Measurements from ENCODE around the gene QRFP. TPM values are rescaled to one million over a fixed set of nuclear protein-coding genes. Genes with fewer than 3 reads are reported as not detected.

Gene QRFP
- total RNA-seq, 1 donor from 2014 or later, result not detected

- no peak for DNase-seq (ENCODE audit: extremely low read depth, low read depth, low spot score)
Observed at GRCh38 chr9:130905902-130906734, 9.5 kb upstream of the QRFP start.

DNA sequence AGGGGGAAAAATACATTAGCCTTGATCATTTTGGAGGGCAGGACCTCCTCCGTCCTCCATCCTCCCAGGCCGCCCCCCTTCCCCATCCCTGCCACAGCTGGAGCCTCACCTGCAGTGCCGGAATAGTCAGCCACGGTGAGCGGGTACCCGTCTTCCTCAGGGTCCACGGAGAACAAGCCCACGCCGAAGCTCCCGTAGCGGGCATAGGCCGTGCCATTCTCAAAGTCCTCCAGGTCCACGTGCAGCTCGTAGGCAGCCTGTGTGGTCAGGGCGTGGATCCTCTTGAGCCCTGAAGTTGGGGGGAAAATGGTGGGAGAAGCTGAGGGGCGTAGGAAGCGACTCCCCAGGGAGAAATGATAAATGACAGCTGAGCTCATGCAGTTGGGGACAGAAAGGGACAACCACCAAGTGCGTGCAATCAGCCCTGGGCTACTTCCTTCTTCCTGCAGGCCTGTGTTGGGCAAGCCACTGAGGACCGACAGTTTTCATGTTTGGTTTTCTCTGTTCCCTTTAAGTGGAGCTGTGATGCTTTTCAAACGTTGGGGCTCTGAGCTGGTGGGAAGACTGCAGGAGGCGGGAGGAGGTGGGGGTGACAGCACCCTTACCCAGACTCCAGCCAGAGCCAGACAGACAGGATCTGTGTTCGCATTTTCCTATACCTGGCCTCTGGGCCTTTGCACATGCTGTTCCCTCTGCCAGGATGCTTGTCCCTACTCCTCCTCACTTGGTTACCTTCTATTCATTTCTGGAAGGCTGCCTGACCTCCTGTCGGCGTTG, 8.7 kb upstream of the QRFP start:
- no peak for DNase-seq (ENCODE audit: extremely low read depth, low read depth, low spot score)

GRCh38 chr9:130904070-130905044, 7.7 kb upstream of the QRFP start:
- no peak for DNase-seq (ENCODE audit: extremely low read depth, low read depth, low spot score)

DNA sequence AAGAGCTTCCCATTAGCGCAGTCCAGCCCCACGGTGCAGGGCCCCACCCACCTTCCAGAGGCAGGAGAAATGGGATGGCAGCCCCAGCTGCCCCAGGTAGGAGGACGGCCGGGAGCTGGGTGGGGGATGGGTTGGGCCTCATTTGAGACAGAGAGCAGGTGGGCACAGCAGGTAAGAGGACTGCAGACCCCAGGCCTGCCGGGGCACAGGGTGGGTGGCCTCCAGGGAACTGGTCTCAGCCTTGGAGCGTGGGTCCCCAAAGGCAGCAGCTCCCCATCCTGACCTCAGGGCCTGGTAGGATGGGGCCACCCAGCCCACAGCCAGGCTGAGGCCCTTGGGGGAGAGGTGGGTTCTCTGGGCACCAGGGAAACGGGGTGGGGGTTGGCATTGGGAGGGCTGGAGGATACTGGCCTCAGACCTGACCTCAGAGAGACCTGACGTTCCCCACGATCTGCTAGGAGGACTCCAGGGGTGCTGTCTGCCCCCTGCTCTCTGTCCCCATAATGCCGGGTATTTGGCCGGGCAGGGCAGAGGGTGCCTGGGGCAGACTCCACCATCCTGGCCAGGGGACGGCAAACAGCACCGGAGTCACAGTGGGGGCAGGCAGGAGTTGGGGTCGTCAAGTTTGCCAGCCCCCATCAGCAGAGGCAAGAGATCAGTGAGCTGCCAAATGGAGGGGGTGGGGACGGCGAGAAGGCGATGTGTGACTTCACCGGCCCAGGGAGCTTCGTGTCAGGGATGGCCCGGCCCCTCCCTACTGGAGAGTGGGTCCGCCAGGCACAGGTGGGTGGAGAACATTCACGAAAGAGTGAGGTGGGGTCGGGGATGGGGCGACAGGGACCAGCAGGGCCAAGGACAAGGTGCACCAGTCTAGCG, 6.8 kb upstream of the QRFP start:
- no peak for DNase-seq (ENCODE audit: extremely low read depth, low read depth, low spot score)

GRCh38 chr9:130902204-130903185, 5.9 kb upstream of the QRFP start:
- DNase-seq (ENCODE audit: extremely low read depth, low read depth, low spot score), result no peak

DNA sequence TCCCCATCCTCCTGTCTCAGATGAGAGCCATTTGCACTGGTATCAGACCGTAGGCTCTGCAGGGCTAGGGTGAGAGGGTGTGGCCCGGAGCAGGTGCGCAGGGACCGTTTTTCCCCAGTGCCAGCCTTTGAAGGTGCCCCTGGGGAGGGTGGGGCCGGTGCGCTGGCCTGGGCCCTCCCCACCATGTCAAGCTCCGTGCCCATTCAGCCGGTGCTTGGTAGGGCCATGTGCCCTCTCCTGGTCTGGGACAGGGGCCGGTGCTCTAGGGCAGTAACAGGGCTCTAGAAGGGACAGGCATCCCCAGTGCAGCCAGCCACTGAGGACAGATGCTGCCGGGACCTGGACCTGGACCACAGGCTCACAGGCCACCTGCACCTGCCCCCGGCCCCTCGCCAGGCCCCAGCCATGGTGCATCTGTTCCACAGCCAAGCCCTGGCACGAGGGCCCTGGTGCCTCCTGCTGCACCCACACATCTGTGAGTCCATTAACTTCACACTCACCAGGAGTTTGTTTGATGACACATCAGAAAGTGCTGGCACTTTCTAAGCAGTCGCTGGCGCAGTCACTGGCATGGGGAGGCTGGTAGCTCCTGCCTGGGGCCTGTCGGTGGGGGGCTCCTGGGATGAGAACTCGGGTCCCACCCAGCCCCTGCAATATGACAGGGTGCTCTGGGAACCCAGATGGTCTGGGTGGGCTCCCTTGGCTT, 5.0 kb upstream of the QRFP start:
- DNase-seq (ENCODE audit: extremely low read depth, low read depth, low spot score), result no peak

DNA sequence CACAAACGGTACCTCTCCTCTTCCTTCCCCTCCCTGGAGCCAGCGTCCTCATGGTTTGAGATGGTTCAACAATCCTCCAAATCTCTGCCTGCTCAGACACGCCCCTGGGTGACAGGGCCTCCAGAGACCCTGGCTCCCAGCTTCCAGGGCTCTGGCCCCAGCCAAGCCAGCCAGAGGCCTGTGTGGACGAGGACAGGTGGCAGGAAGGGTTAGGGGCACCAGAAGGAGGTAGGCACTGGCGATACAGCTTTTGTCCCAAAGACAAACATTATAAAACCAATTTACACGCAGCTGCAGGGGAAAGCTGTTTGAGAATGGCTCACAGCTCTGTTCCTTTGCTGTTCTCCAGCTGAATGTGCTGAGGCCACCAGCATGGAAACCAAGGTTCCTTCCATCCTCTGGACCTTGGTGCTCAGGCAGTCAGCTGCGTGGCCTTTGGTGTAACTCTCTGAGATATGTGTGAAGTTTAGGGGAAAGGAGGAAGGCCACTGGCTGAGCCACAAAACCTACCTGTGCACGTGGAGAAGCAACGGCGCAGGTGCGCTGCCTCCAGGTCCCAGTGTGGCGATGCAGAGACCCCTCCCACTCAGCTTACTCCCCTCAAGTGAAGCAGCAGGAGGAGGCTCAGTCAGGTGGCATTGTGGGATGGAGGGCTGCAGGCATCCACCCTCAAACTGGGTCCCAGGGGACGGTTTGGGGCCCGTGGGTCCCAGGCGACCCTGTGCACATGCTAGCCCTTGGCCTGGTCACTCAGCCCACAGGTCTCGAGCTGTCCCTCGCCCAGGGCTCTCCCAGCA, 4.3 kb upstream of the QRFP start:
- DNase-seq (ENCODE audit: extremely low read depth, low read depth, low spot score), result no peak

- no peak for DNase-seq (ENCODE audit: extremely low read depth, low read depth, low spot score)
Observed at GRCh38 chr9:130899051-130899748, 2.6 kb upstream of the QRFP start.

GRCh38 chr9:130898552-130898852, 1.9 kb upstream of the QRFP start:
- DNase-seq (ENCODE audit: extremely low read depth, low read depth, low spot score), result no peak

GRCh38 chr9:130897848-130898551, 1.4 kb upstream of the QRFP start:
- DNase-seq (ENCODE audit: extremely low read depth, low read depth, low spot score), result no peak

GRCh38 chr9:130897105-130897751, 616 bp upstream of the QRFP start:
- DNase-seq (ENCODE audit: extremely low read depth, low read depth, low spot score), result no peak

DNA sequence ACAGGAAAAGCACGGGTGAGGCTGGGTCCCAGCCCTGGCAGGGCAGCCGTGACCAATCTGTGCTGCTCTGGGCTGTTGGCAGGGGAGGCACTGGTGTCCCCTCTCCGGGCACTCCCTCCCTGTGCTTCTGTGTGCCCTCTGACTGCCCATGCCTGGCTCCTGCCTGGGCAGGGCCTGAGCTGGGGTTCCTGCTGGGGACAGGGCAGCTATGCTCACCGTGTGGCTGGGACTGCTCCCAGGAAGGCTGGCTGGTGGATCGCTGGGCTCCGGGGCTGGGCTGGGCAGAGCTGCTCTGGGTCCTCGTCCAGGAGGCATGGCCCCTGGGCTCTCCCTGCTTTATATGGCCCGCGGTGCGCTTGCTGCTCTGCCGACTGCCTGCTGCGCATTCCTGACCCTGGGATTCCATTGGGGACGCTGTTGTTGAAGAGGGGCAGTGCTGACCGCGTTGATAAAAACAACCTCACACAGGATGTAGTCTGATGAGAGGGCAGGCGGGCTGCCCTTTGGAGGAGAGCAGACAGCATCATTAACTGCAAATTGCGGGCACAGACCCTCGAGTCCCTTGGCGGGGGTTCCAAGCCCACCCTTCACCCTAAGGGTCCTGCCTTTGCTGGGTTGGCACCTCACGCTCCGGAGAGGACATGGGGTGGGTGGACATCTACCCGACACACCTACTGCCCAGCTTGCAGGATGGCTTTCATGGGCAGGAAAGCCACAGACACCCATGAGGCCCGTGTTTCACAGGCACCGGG, 955 bp downstream of the QRFP start:
- DNase-seq (ENCODE audit: extremely low read depth, low read depth, low spot score), result no peak

GRCh38 chr9:130895038-130895437, 1.6 kb downstream of the QRFP start:
- no peak for DNase-seq (ENCODE audit: extremely low read depth, low read depth, low spot score)

DNA sequence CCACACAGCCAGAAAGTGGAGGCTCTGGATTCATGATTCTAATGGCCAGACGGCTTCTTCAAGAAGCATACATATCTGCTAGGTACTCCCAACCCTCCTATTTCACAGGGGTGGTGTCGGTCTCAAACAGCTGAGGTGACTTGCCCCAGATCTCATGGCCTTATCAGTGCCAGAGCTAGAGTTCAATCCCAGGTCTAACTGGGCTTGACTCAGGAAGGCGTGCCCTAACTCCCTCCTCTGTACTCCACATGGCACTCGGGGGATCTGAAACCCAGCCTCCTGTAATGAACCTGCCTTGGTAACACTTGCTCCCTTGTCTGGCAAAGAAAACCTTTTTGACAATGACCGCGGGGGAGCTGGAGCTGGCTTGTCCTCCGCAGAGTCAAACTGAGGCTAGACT, 2.1 kb downstream of the QRFP start:
- DNase-seq (ENCODE audit: extremely low read depth, low read depth, low spot score), result no peak
